HEK293 (cell line): ENCODE data around the gene BMP2K.

Experiments
- EGR2 ChIP-seq: fragments of 450-650 bp; formaldehyde crosslinking; IDR thresholded peaks from 2 replicates; pipeline ENCODE4 v1.5.1; 2016; ENCODE audit warnings: low read depth, missing biosample characterization, missing genetic modification characterization
- GLIS1 ChIP-seq: fragments of 450-650 bp; formaldehyde crosslinking; IDR thresholded peaks from 2 replicates; pipeline ENCODE4 v1.5.1; 2016; ENCODE audit warnings: missing biosample characterization, missing genetic modification characterization
- GLIS2 ChIP-seq: fragments of 450-650 bp; formaldehyde crosslinking; IDR thresholded peaks from 2 replicates; pipeline ENCODE4 v1.5.1; 2016; ENCODE audit warnings: missing biosample characterization, missing genetic modification characterization
- KLF1 ChIP-seq: fragments of 450-650 bp; formaldehyde crosslinking; IDR thresholded peaks from 2 replicates; pipeline ENCODE4 v1.5.1; 2016; ENCODE audit warnings: missing biosample characterization, missing genetic modification characterization
- KLF16 ChIP-seq: fragments of 450-650 bp; formaldehyde crosslinking; IDR thresholded peaks from 2 replicates; pipeline ENCODE4 v1.5.1; 2017; ENCODE audit warnings: missing biosample characterization, missing genetic modification characterization
- WT1 ChIP-seq: fragments of 450-650 bp; formaldehyde crosslinking; IDR thresholded peaks from 2 replicates; pipeline ENCODE4 v1.5.1; 2016; ENCODE audit warnings: missing biosample characterization, missing genetic modification characterization
- YY2 ChIP-seq: fragments of 450-650 bp; formaldehyde crosslinking; IDR thresholded peaks from 2 replicates; pipeline ENCODE4 v1.5.1; 2016; ENCODE audit warnings: missing biosample characterization, missing genetic modification characterization
- ZBTB20 ChIP-seq: fragments of 450-650 bp; formaldehyde crosslinking; IDR thresholded peaks from 2 replicates; pipeline ENCODE4 v1.5.1; 2016; ENCODE audit warnings: missing biosample characterization, missing genetic modification characterization
- ZBTB21 ChIP-seq: fragments of 450-650 bp; formaldehyde crosslinking; IDR thresholded peaks from 2 replicates; pipeline ENCODE4 v1.5.1; 2017; ENCODE audit warnings: missing biosample characterization, missing genetic modification characterization
- ZBTB48 ChIP-seq: fragments of 450-650 bp; formaldehyde crosslinking; IDR thresholded peaks from 2 replicates; pipeline ENCODE4 v1.5.1; 2016; ENCODE audit warnings: missing biosample characterization, missing genetic modification characterization
- ZBTB8A ChIP-seq: fragments of 450-650 bp; formaldehyde crosslinking; IDR thresholded peaks from 2 replicates; pipeline ENCODE4 v1.5.1; 2016; ENCODE audit warnings: missing biosample characterization, missing genetic modification characterization
- ZFHX2 ChIP-seq: fragments of 450-650 bp; formaldehyde crosslinking; conservative IDR thresholded peaks from 2 replicates; pipeline ENCODE4 v1.5.1; 2016; ENCODE audit warnings: missing biosample characterization, missing genetic modification characterization
- ZFP37 ChIP-seq: fragments of 450-650 bp; formaldehyde crosslinking; IDR thresholded peaks from 2 replicates; pipeline ENCODE4 v1.5.1; 2016; ENCODE audit warnings: missing biosample characterization, missing genetic modification characterization
- ZNF24 ChIP-seq: fragments of 450-650 bp; formaldehyde crosslinking; IDR thresholded peaks from 2 replicates; pipeline ENCODE4 v1.5.1; 2016; ENCODE audit warnings: missing biosample characterization, missing genetic modification characterization
- ZNF324 ChIP-seq: fragments of 450-650 bp; formaldehyde crosslinking; IDR thresholded peaks from 2 replicates; pipeline ENCODE4 v1.5.1; 2016; ENCODE audit warnings: missing biosample characterization, missing genetic modification characterization
- ZNF423 ChIP-seq: fragments of 450-650 bp; formaldehyde crosslinking; IDR thresholded peaks from 2 replicates; pipeline ENCODE4 v1.5.1; 2016; ENCODE audit warnings: missing biosample characterization, missing genetic modification characterization
- ZNF514 ChIP-seq: fragments of 450-650 bp; formaldehyde crosslinking; IDR thresholded peaks from 2 replicates; pipeline ENCODE4 v1.5.1; 2016; ENCODE audit warnings: missing biosample characterization, missing genetic modification characterization
- ZNF561 ChIP-seq: fragments of 450-650 bp; IDR thresholded peaks from 2 replicates; pipeline ENCODE4 v1.5.1; 2018; ENCODE audit warnings: missing biosample characterization, missing genetic modification characterization, borderline replicate concordance
- ZNF600 ChIP-seq: fragments of 450-650 bp; formaldehyde crosslinking; IDR thresholded peaks from 2 replicates; pipeline ENCODE4 v1.5.1; 2016; ENCODE audit warnings: missing biosample characterization, missing genetic modification characterization
- ZNF610 ChIP-seq: fragments of 450-650 bp; formaldehyde crosslinking; IDR thresholded peaks from 2 replicates; pipeline ENCODE4 v1.5.1; 2016; ENCODE audit warnings: missing biosample characterization, missing genetic modification characterization, borderline replicate concordance
- ZNF76 ChIP-seq: fragments of 450-650 bp; formaldehyde crosslinking; IDR thresholded peaks from 2 replicates; pipeline ENCODE4; 2016; ENCODE audit warnings: low read depth, missing biosample characterization, missing genetic modification characterization, borderline replicate concordance
- TF ChIP-seq, protein P1 (sequence below): fragments of 450-650 bp; formaldehyde crosslinking; IDR thresholded peaks from 2 replicates; pipeline ENCODE4 v1.5.1; 2016; ENCODE audit warnings: missing biosample characterization, missing genetic modification characterization
- TF ChIP-seq, protein P2 (sequence below): fragments of 450-650 bp; formaldehyde crosslinking; IDR thresholded peaks from 2 replicates; pipeline ENCODE4 v1.5.1; 2016; ENCODE audit warnings: missing biosample characterization, missing genetic modification characterization
- TF ChIP-seq, protein P3 (sequence below): fragments of 450-650 bp; formaldehyde crosslinking; IDR thresholded peaks from 2 replicates; pipeline ENCODE4 v1.5.1; 2016; ENCODE audit warnings: missing biosample characterization, missing genetic modification characterization
- TF ChIP-seq, protein P4 (sequence below): fragments of 450-650 bp; formaldehyde crosslinking; conservative IDR thresholded peaks from 2 replicates; pipeline ENCODE4 v1.5.1; 2016; ENCODE audit warnings: low read depth, missing biosample characterization, missing genetic modification characterization
- TF ChIP-seq, protein P5 (sequence below): fragments of 450-650 bp; formaldehyde crosslinking; IDR thresholded peaks from 2 replicates; pipeline ENCODE4 v1.5.1; 2016; ENCODE audit warnings: missing biosample characterization, missing genetic modification characterization

The BMP2K gene

DNA sequence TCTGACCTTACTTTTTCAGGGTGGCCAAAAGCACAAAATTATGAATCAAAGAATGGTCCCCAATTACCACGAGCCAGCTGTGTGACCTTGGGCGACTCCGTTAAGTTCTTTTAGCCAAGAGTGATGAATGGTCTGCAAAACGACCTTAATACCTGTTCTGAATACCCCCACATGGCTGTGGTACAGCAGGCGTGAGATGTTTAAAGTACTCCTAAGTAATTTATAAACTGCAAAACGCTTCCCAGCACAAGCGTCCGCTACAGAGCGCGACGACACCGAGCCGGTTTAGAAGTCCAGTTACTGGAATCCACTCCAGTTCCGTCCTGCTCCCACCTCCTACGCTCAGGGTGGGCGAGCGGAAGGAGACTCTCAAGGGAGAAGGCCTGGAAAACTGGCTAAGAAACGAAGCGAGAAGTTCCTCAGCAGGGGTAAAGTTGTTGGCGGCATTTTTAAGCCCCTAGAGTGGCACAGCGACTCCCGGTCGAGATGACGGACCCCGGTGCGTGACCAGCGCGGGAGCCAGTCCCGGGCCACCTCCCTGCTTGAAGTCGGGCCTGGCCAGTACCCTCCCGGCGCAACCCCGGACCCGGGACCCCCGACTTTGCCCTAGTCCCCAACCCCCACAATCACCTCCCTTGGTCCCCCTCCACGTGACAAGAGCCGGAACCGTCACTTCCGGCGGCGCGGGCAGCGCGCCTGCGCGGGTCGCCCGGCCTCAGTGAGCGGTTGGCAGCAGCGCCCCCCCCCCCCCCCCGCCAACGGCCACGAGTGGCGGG, 659 bp upstream of the BMP2K start (continued):
- TF ChIP-seq ZNF561 (tag by site-specific recombination) (0 out of 2 replicates have a peak, but pooled peaks have one; percentile 28), ZFHX2 (tag by site-specific recombination) (peak; percentile 90), ZNF324 (tag by site-specific recombination) (0 out of 2 replicates have a peak, but pooled peaks have one; percentile 24), EGR2 (tag by site-specific recombination) (peak; percentile 76), ZNF514 (tag by site-specific recombination) (no peak), WT1 (tag by site-specific recombination) (0 out of 2 replicates have a peak, but pooled peaks have one; percentile 37), GLIS1 (tag by site-specific recombination) (peak; percentile 60), ZBTB48 (tag by site-specific recombination) (peak; percentile 96), GLIS2 (tag by site-specific recombination) (peak; percentile 96), ZBTB20 (tag by site-specific recombination) (peak; percentile 94), ZBTB21 (tag by site-specific recombination) (no peak), ZNF610 (tag by site-specific recombination) (0 out of 2 replicates have a peak, but pooled peaks have one; percentile 31), ZNF423 (tag by site-specific recombination) (peak; percentile 52), YY2 (tag by site-specific recombination) (no peak), ZBTB8A (tag by site-specific recombination) (0 out of 2 replicates have a peak, but pooled peaks have one; percentile 20), ZNF600 (peak; percentile 51; the same call in 1 of the 2 replicates), KLF1 (tag by site-specific recombination) (no peak), ZNF76 (tag by site-specific recombination) (peak; percentile 60; the same call in 1 of the 2 replicates), ZNF24 (tag by site-specific recombination) (peak; percentile 43; the same call in 1 of the 2 replicates), KLF16 (tag by site-specific recombination) (peak; percentile 34; the same call in 1 of the 2 replicates), ZFP37 (tag by site-specific recombination) (0 out of 2 replicates have a peak, but pooled peaks have one; percentile 57)
- TF ChIP-seq, protein P1, sequence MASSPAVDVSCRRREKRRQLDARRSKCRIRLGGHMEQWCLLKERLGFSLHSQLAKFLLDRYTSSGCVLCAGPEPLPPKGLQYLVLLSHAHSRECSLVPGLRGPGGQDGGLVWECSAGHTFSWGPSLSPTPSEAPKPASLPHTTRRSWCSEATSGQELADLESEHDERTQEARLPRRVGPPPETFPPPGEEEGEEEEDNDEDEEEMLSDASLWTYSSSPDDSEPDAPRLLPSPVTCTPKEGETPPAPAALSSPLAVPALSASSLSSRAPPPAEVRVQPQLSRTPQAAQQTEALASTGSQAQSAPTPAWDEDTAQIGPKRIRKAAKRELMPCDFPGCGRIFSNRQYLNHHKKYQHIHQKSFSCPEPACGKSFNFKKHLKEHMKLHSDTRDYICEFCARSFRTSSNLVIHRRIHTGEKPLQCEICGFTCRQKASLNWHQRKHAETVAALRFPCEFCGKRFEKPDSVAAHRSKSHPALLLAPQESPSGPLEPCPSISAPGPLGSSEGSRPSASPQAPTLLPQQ (tag by site-specific recombination): peak; percentile 60
- TF ChIP-seq, protein P2, sequence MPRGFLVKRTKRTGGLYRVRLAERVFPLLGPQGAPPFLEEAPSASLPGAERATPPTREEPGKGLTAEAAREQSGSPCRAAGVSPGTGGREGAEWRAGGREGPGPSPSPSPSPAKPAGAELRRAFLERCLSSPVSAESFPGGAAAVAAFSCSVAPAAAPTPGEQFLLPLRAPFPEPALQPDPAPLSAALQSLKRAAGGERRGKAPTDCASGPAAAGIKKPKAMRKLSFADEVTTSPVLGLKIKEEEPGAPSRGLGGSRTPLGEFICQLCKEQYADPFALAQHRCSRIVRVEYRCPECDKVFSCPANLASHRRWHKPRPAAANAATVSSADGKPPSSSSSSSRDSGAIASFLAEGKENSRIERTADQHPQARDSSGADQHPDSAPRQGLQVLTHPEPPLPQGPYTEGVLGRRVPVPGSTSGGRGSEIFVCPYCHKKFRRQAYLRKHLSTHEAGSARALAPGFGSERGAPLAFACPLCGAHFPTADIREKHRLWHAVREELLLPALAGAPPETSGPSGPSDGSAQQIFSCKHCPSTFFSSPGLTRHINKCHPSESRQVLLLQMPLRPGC: 0 out of 2 replicates have a peak, but pooled peaks have one; percentile 39
- TF ChIP-seq, protein P3, sequence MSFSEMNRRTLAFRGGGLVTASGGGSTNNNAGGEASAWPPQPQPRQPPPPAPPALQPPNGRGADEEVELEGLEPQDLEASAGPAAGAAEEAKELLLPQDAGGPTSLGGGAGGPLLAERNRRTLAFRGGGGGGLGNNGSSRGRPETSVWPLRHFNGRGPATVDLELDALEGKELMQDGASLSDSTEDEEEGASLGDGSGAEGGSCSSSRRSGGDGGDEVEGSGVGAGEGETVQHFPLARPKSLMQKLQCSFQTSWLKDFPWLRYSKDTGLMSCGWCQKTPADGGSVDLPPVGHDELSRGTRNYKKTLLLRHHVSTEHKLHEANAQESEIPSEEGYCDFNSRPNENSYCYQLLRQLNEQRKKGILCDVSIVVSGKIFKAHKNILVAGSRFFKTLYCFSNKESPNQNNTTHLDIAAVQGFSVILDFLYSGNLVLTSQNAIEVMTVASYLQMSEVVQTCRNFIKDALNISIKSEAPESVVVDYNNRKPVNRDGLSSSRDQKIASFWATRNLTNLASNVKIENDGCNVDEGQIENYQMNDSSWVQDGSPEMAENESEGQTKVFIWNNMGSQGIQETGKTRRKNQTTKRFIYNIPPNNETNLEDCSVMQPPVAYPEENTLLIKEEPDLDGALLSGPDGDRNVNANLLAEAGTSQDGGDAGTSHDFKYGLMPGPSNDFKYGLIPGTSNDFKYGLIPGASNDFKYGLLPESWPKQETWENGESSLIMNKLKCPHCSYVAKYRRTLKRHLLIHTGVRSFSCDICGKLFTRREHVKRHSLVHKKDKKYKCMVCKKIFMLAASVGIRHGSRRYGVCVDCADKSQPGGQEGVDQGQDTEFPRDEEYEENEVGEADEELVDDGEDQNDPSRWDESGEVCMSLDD (tag by site-specific recombination): peak; percentile 95
- TF ChIP-seq, protein P4, sequence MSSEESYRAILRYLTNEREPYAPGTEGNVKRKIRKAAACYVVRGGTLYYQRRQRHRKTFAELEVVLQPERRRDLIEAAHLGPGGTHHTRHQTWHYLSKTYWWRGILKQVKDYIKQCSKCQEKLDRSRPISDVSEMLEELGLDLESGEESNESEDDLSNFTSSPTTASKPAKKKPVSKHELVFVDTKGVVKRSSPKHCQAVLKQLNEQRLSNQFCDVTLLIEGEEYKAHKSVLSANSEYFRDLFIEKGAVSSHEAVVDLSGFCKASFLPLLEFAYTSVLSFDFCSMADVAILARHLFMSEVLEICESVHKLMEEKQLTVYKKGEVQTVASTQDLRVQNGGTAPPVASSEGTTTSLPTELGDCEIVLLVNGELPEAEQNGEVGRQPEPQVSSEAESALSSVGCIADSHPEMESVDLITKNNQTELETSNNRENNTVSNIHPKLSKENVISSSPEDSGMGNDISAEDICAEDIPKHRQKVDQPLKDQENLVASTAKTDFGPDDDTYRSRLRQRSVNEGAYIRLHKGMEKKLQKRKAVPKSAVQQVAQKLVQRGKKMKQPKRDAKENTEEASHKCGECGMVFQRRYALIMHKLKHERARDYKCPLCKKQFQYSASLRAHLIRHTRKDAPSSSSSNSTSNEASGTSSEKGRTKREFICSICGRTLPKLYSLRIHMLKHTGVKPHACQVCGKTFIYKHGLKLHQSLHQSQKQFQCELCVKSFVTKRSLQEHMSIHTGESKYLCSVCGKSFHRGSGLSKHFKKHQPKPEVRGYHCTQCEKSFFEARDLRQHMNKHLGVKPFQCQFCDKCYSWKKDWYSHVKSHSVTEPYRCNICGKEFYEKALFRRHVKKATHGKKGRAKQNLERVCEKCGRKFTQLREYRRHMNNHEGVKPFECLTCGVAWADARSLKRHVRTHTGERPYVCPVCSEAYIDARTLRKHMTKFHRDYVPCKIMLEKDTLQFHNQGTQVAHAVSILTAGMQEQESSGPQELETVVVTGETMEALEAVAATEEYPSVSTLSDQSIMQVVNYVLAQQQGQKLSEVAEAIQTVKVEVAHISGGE (tag by site-specific recombination): peak; percentile 49; the same call in 1 of the 2 replicates
- TF ChIP-seq, protein P5, sequence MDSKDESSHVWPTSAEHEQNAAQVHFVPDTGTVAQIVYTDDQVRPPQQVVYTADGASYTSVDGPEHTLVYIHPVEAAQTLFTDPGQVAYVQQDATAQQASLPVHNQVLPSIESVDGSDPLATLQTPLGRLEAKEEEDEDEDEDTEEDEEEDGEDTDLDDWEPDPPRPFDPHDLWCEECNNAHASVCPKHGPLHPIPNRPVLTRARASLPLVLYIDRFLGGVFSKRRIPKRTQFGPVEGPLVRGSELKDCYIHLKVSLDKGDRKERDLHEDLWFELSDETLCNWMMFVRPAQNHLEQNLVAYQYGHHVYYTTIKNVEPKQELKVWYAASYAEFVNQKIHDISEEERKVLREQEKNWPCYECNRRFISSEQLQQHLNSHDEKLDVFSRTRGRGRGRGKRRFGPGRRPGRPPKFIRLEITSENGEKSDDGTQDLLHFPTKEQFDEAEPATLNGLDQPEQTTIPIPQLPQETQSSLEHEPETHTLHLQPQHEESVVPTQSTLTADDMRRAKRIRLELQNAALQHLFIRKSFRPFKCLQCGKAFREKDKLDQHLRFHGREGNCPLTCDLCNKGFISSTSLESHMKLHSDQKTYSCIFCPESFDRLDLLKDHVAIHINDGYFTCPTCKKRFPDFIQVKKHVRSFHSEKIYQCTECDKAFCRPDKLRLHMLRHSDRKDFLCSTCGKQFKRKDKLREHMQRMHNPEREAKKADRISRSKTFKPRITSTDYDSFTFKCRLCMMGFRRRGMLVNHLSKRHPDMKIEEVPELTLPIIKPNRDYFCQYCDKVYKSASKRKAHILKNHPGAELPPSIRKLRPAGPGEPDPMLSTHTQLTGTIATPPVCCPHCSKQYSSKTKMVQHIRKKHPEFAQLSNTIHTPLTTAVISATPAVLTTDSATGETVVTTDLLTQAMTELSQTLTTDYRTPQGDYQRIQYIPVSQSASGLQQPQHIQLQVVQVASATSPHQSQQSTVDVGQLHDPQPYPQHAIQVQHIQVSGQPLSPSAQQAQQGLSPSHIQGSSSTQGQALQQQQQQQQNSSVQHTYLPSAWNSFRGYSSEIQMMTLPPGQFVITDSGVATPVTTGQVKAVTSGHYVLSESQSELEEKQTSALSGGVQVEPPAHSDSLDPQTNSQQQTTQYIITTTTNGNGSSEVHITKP: peak; percentile 80
